Tongue (tissue), 2 donors: ENCODE data around the gene ATXN7L1. TPM values are rescaled to one million over a fixed set of nuclear protein-coding genes. Genes with fewer than 3 reads are reported as not detected.
"Not testable (repeated sequence)": the region's sequence is repeated elsewhere in the genome, so short reads cannot be mapped to it uniquely, and the experiment has no call there.

Experiments
- DNase-seq: peaks from one replicate; pipeline ENCODE4 v3.0.0-alpha.2; 2015
- total RNA-seq: library from RNA; depleted of rRNA; stranded (reverse); fragments of >200 nt; gene quantifications from one replicate; pipeline ENCODE4 v1.2.3, GENCODE V29; 2014

The ATXN7L1 gene
- total RNA-seq, 1 donor from 2014 or later = 10.4 TPM

- DNase-seq = no peak
Measured at GRCh38 chr7:105890290-105890997, 14.0 kb upstream of the ATXN7L1 start.

- DNase-seq = peak; percentile 13
Measured at GRCh38 chr7:105887569-105888189, 11.3 kb upstream of the ATXN7L1 start.

GRCh38 chr7:105886776-105887175 lies 10.4 kb upstream of the ATXN7L1 start:
- DNase-seq = no peak

- peak; percentile 44 for DNase-seq
Measured at GRCh38 chr7:105885387-105886111, 9.2 kb upstream of the ATXN7L1 start.

- not testable (repeated sequence) for DNase-seq
Measured at GRCh38 chr7:105883179-105883578, 6.8 kb upstream of the ATXN7L1 start.

- no peak for DNase-seq
Measured at GRCh38 chr7:105881439-105881838, 5.0 kb upstream of the ATXN7L1 start.

- DNase-seq = no peak
Measured at GRCh38 chr7:105880571-105881330, 4.4 kb upstream of the ATXN7L1 start.

GRCh38 chr7:105879782-105880181 lies 3.4 kb upstream of the ATXN7L1 start:
- no peak for DNase-seq

GRCh38 chr7:105878746-105879605 lies 2.6 kb upstream of the ATXN7L1 start:
- no peak for DNase-seq

GRCh38 chr7:105877736-105878135 lies 1.3 kb upstream of the ATXN7L1 start:
- DNase-seq = peak; percentile 11

- DNase-seq = peak; percentile 56
Measured at GRCh38 chr7:105876964-105877601, 684 bp upstream of the ATXN7L1 start.

GRCh38 chr7:105875505-105875904 lies 894 bp downstream of the ATXN7L1 start:
- peak; percentile 11 for DNase-seq

- DNase-seq = no peak
Measured at GRCh38 chr7:105874055-105874454, 2.3 kb downstream of the ATXN7L1 start.

- DNase-seq = no peak
Measured at GRCh38 chr7:105872491-105872890, 3.9 kb downstream of the ATXN7L1 start.

- no peak for DNase-seq
Measured at GRCh38 chr7:105871142-105871541, 5.3 kb downstream of the ATXN7L1 start.

GRCh38 chr7:105866102-105866801 lies 10.1 kb downstream of the ATXN7L1 start:
- DNase-seq = no peak

- DNase-seq = no peak
Measured at GRCh38 chr7:105863876-105864275, 12.5 kb downstream of the ATXN7L1 start.

GRCh38 chr7:105862770-105863169 lies 13.6 kb downstream of the ATXN7L1 start:
- DNase-seq = no peak

GRCh38 chr7:105862276-105862675 lies 14.1 kb downstream of the ATXN7L1 start:
- no peak for DNase-seq

- DNase-seq = no peak
Measured at GRCh38 chr7:105861224-105861623, 15.2 kb downstream of the ATXN7L1 start.
